ENCODE measurements around the gene RAB11FIP2. TPM values are rescaled to one million over a fixed set of nuclear protein-coding genes. Genes with fewer than 3 reads are reported as not detected.

RAB11FIP2 gene
- total and polyA plus RNA-seq, 2 of the 8 experiments (the other 6 are each of a cell fraction or from before 2014, with no cell fraction given): 3.1 to 12.7 TPM

- Histone ChIP-seq H3K4me3 (ENCODE audit: extremely low read depth in 1 of 4, insufficient read depth in 2 of 4, low read depth in 3 of 4, low read length in 4 of 4) (no peak overlapping the region), H3K4me2 (ENCODE audit: insufficient read depth in 1 of 2, low read depth in 2 of 2, low read length in 2 of 2) (no peak overlapping the region), H3K9ac (replicated peaks in 1 of 4; ENCODE audit: extremely low read depth in 1 of 4, low read depth in 3 of 4, low read length in 3 of 4) (no peak overlapping the region), H4K20me1 (replicated peaks in 1 of 2; ENCODE audit: control insufficient read depth in 1 of 2, insufficient read depth in 2 of 2, low read length in 2 of 2) (no peaks in the 10 kb centered on the region), H2BK15ac (ENCODE audit: low read length) (no peak overlapping the region), H3K23me2 (ENCODE audit: low read depth, low read length) (no peaks in the 10 kb centered on the region), H3K14ac (ENCODE audit: insufficient read length) (no peak overlapping the region), H3K18ac (ENCODE audit: extremely low read depth, low read length) (no peak overlapping the region), H2BK5ac (ENCODE audit: low read depth, low read length) (no peak overlapping the region), H4K91ac (replicated peaks; ENCODE audit: insufficient read length, low read length) (no peak overlapping the region), H3K27me3 (replicated peaks in 1 of 4; ENCODE audit: control insufficient read depth in 3 of 4, extremely low read depth in 1 of 4, insufficient read depth in 3 of 4, low read length in 3 of 4) (no peaks in the 10 kb centered on the region), H4K8ac (ENCODE audit: extremely low read depth, insufficient read depth, low read length) (no peak overlapping the region), H2BK12ac (ENCODE audit: low read depth, low read length) (no peak overlapping the region), H4K5ac (ENCODE audit: insufficient read length, low read depth, low read length) (no peak overlapping the region), H3K4me1 (replicated peaks in 1 of 4; ENCODE audit: control insufficient read depth in 3 of 4, insufficient read depth in 4 of 4, low read length in 3 of 4) (peaks cover 0 to 11% (median 6%) of the 10 kb centered on the region in 4 experiments; a peak in 4 of 7 replicates), H3K27ac (ENCODE audit: low read depth, low read length) (no peak overlapping the region), H2BK120ac (replicated peaks; ENCODE audit: low read depth, low read length) (no peak overlapping the region), H3K4ac (replicated peaks; ENCODE audit: insufficient read length, low read depth, low read length) (no peak overlapping the region), H2AK5ac (ENCODE audit: low read depth, low read length) (no peak overlapping the region), H3K79me1 (ENCODE audit: low read depth, low read length) (no peaks in the 10 kb centered on the region), H3K9me3 (ENCODE audit: insufficient read depth in 2 of 2, low read depth in 1 of 2, low read length in 1 of 2) (peaks cover 0 to 3% of the 10 kb centered on the region in 2 experiments; a peak in 1 of 4 replicates), H3K36me3 (ENCODE audit: control insufficient read depth in 2 of 4, insufficient read depth in 4 of 4, low read length in 3 of 4) (no peaks in the 10 kb centered on the region), H2AFZ (ENCODE audit: low read length) (no peak overlapping the region), H3K23ac (ENCODE audit: insufficient read length) (no peak overlapping the region), H3K79me2 (ENCODE audit: control insufficient read depth in 1 of 2, insufficient read depth in 2 of 2, low read length in 2 of 2) (no peaks in the 10 kb centered on the region), H2BK20ac (ENCODE audit: low read length) (no peak overlapping the region), H3K56ac (replicated peaks; ENCODE audit: insufficient read length, low read depth, low read length) (no peak overlapping the region)
- no peak for FAIRE-seq
- no peak for TF ChIP-seq BCL11A (IDR thresholded peaks at IDR 0.05; ENCODE audit: low read depth in 2 of 2, low read length in 2 of 2)
- TF ChIP-seq SUZ12 (IDR thresholded peaks at IDR 0.05; ENCODE audit: low read length): no peak
- no peak for TF ChIP-seq KDM5A (IDR thresholded peaks at IDR 0.05; ENCODE audit: low read length)
- ChIA-PET CTCF (ENCODE audit: partially characterized antibody) (interaction anchor here (0.6 kb wide), 2 partner anchors 69 to 105 kb away, joined by 3 read pairs; no protein-coding TSS in a partner anchor), POLR2A (ENCODE audit: partially characterized antibody) (no interaction called here)
- no peak for DNase-seq (ENCODE audit: low read depth in 1 of 2, low spot score in 2 of 2)
- WGBS, 2 experiments (ENCODE audit: extremely low coverage in 1 of 2, insufficient coverage in 1 of 2, insufficient read length in 1 of 2, insufficient replicate concordance in 2 of 2, low coverage in 1 of 2, low lambda C conversion rate in 2 of 2, missing lambda C conversion rate in 1 of 2): 81% methylated on average over 2 of the region's 3 CpGs; no CpG with 5 or more reads in 1 of the 2 experiments
These were observed 57.9 kb downstream of the RAB11FIP2 start for GRCh38 chr10:117988814-117989213.
